K562 (cell line): Measurements from ENCODE around the gene NKAPL. TPM values are rescaled to one million over a fixed set of nuclear protein-coding genes. Genes with fewer than 3 reads are reported as not detected.

ENCODE experiments used
- CBX1 ChIP-seq: sonication (generic); IDR thresholded peaks from 2 replicates; pipeline ENCODE4 v1.6.1; 2016; ENCODE audit warnings: antibody characterized with exemption, low read depth, mild to moderate bottlenecking
- JUND ChIP-seq, 2 experiments: IDR thresholded peaks; 2 replicates in 1 of 2; 3 replicates in 1 of 2; pipeline ENCODE4 v1.6.1; 2011; ENCODE audit warnings: borderline replicate concordance in 2 of 2, low read depth in 2 of 2, low read length in 2 of 2, improper control_type of control experiment in 1 of 2, missing biosample characterization in 1 of 2, missing genetic modification characterization in 1 of 2, missing genetic modification reagents in 1 of 2
- KLF13 ChIP-seq: fragments of 450-650 bp; IDR thresholded peaks from 2 replicates; pipeline ENCODE4 v1.6.1; 2016; ENCODE audit warnings: missing genetic modification characterization, low read depth, mild to moderate bottlenecking, missing compliant biosample characterization, moderate library complexity, borderline replicate concordance
- MYNN ChIP-seq, 2 experiments: sonication (generic); formaldehyde crosslinking in 1 of 2; IDR thresholded peaks; 2 replicates each; pipeline versions ENCODE4 v1.5.0 to v1.6.1; 2016 to 2020; ENCODE audit warnings: antibody characterized with exemption in 1 of 2, missing genetic modification reagents in 1 of 2
- RFX5 ChIP-seq: IDR thresholded peaks from 2 replicates; pipeline ENCODE4 v1.6.1; 2011; ENCODE audit warnings: low read depth, mild to moderate bottlenecking, improper control_type of control experiment, low read length
- ZFP1 ChIP-seq: fragments of 450-650 bp; formaldehyde crosslinking; IDR thresholded peaks from 2 replicates; pipeline ENCODE4 v1.4.0; 2020; ENCODE audit warnings: mild to moderate bottlenecking, mixed read lengths
- ZNF224 ChIP-seq: sonication (generic); formaldehyde crosslinking; IDR thresholded peaks from 2 replicates; pipeline ENCODE4 v1.8.0; 2022; ENCODE audit warnings: mild to moderate bottlenecking, missing genetic modification reagents
- ZNF311 ChIP-seq: fragments of 250-450 bp; sonication (Bioruptor Pico); IDR thresholded peaks from 2 replicates; pipeline ENCODE4 v1.4.0; 2020; ENCODE audit warnings: mild to moderate bottlenecking, moderate library complexity
- polyA plus RNA-seq, 8 experiments: library from polyadenylated mRNA; depleted of rRNA in 4 of 8; stranded (reverse) in 5 of 8; unstranded in 3 of 8; fragments of >200 nt; fragmentation: Nextera tagmentation in 2 of 8; fragmentation: Illumina TruSeq in 1 of 8; extraction: Ambion mirVana in 2 of 8; extraction: Trizol in 1 of 8; gene quantifications; 2 replicates each; pipeline versions ENCODE4 v1.2.1 to v1.2.3, GENCODE V29; 2011 to 2014; ENCODE audit warnings: inconsistent platforms in 1 of 8, missing spikeins in 1 of 8
- total RNA-seq, 7 experiments: library from RNA; depleted of rRNA in 6 of 7; stranded (reverse); fragments of >200 nt in 6 of 7; fragmentation: Illumina TruSeq in 2 of 7; extraction: Trizol in 2 of 7; gene quantifications; 2 replicates each; pipeline versions ENCODE4 v1.2.1 to v1.2.3, GENCODE V29; 2011 to 2021; ENCODE audit warnings: low replicate concordance in 1 of 7
- TF ChIP-seq, protein P1 (sequence below): fragments of 450-650 bp; IDR thresholded peaks from one replicate; pipeline ENCODE4 v1.6.1; 2018; ENCODE audit warnings: mild to moderate bottlenecking, moderate library complexity; ENCODE audit not compliant: partially characterized antibody
- TF ChIP-seq, protein P2 (sequence below): fragments of 450-650 bp; IDR thresholded peaks from 2 replicates; pipeline ENCODE4 v1.6.1; 2018; ENCODE audit warnings: mild to moderate bottlenecking, low read depth; ENCODE audit not compliant: partially characterized antibody
- TF ChIP-seq, protein P3 (sequence below), 2 experiments: fragments of 450-650 bp in 1 of 2; IDR thresholded peaks; 2 replicates each; pipeline ENCODE4 v1.6.1; 2011 to 2017; ENCODE audit warnings: low read depth in 2 of 2, antibody characterized with exemption in 1 of 2, borderline replicate concordance in 1 of 2, low read length in 1 of 2, mild to moderate bottlenecking in 1 of 2, mixed read lengths in 1 of 2; ENCODE audit not compliant: control insufficient read depth in 1 of 2
- TF ChIP-seq, protein P4 (sequence below): sonication (generic); formaldehyde crosslinking; IDR thresholded peaks from 2 replicates; pipeline ENCODE4 v1.8.1; 2022; ENCODE audit warnings: missing genetic modification reagents
- TF ChIP-seq, protein P5 (sequence below): sonication (generic); formaldehyde crosslinking; IDR thresholded peaks from 2 replicates; pipeline ENCODE4 v1.8.0; 2022; ENCODE audit warnings: mild to moderate bottlenecking, low read depth, missing genetic modification reagents
- TF ChIP-seq, protein P6 (sequence below): sonication (generic); formaldehyde crosslinking; IDR thresholded peaks from 2 replicates; pipeline ENCODE4 v1.8.0; 2022; ENCODE audit warnings: mild to moderate bottlenecking, missing genetic modification reagents

NKAPL gene
- total and polyA plus RNA-seq, 9 of the 15 experiments (the other 6 are each of a cell fraction or from before 2014, with no cell fraction given) = not detected

DNA sequence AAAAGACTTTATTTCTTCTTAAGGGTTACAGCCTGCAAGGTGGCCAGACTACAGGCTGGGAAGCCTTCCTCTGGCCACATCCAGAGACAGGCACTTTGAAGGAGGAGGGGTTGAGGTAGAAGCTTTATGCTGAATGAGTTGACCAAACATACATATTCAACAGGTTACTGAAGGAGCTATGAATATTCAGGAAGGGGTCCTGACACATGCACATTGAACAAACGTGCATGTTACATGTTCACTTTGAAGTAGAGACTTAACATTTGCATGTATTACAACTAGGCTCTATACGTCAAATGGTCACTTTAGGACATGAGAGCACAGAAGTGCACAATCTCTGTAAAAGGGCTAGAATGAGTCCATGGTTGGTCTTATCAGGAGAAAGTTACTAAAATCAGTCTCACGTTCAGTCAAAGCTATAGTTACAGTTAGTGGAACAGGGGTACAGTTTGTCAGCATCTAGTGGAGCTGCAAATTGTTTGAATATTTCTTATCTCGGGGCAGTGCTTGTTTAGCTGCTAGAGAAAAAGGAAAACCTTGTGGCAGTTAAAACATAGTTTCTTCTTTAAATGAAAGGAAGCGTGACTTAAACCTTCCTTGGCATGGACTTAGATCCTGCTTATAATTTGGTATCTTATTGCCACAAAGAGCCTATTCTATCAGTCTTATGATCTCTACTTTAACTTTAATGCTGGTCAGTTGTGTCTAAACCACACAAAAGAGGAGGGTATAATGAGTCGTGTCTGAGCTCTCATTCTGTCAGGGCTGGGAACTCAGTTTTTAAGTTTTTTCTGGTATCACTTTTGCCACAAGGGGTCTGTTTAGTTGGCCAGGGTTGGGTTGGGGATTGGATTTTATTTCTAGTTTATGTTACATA, 38.6 kb upstream of the NKAPL start (continued):
- TF ChIP-seq, protein P1, sequence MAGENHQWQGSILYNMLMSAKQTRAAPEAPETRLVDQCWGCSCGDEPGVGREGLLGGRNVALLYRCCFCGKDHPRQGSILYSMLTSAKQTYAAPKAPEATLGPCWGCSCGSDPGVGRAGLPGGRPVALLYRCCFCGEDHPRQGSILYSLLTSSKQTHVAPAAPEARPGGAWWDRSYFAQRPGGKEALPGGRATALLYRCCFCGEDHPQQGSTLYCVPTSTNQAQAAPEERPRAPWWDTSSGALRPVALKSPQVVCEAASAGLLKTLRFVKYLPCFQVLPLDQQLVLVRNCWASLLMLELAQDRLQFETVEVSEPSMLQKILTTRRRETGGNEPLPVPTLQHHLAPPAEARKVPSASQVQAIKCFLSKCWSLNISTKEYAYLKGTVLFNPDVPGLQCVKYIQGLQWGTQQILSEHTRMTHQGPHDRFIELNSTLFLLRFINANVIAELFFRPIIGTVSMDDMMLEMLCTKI = no peak
- TF ChIP-seq, protein P2, sequence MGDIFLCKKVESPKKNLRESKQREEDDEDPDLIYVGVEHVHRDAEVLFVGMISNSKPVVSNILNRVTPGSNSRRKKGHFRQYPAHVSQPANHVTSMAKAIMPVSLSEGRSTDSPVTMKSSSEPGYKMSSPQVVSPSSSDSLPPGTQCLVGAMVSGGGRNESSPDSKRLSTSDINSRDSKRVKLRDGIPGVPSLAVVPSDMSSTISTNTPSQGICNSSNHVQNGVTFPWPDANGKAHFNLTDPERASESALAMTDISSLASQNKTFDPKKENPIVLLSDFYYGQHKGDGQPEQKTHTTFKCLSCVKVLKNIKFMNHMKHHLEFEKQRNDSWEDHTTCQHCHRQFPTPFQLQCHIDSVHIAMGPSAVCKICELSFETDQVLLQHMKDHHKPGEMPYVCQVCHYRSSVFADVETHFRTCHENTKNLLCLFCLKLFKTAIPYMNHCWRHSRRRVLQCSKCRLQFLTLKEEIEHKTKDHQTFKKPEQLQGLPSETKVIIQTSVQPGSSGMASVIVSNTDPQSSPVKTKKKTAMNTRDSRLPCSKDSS = no peak
- TF ChIP-seq MYNN (IDR thresholded peaks at IDR 0.05) = no peak
- no peak for TF ChIP-seq MYNN (CRISPR knock-in tag; IDR thresholded peaks at IDR 0.05)
- TF ChIP-seq, protein P3, sequence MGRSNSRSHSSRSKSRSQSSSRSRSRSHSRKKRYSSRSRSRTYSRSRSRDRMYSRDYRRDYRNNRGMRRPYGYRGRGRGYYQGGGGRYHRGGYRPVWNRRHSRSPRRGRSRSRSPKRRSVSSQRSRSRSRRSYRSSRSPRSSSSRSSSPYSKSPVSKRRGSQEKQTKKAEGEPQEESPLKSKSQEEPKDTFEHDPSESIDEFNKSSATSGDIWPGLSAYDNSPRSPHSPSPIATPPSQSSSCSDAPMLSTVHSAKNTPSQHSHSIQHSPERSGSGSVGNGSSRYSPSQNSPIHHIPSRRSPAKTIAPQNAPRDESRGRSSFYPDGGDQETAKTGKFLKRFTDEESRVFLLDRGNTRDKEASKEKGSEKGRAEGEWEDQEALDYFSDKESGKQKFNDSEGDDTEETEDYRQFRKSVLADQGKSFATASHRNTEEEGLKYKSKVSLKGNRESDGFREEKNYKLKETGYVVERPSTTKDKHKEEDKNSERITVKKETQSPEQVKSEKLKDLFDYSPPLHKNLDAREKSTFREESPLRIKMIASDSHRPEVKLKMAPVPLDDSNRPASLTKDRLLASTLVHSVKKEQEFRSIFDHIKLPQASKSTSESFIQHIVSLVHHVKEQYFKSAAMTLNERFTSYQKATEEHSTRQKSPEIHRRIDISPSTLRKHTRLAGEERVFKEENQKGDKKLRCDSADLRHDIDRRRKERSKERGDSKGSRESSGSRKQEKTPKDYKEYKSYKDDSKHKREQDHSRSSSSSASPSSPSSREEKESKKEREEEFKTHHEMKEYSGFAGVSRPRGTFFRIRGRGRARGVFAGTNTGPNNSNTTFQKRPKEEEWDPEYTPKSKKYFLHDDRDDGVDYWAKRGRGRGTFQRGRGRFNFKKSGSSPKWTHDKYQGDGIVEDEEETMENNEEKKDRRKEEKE (IDR thresholded peaks at IDR 0.05; ENCODE audit: borderline replicate concordance in 1 of 2, control insufficient read depth in 1 of 2, low read depth in 2 of 2, low read length in 1 of 2) = peak in 1 of 2 experiments; percentile 98; a peak in 2 of 4 replicates
- no peak for TF ChIP-seq ZNF224 (CRISPR knock-in tag)
- TF ChIP-seq, protein P4, sequence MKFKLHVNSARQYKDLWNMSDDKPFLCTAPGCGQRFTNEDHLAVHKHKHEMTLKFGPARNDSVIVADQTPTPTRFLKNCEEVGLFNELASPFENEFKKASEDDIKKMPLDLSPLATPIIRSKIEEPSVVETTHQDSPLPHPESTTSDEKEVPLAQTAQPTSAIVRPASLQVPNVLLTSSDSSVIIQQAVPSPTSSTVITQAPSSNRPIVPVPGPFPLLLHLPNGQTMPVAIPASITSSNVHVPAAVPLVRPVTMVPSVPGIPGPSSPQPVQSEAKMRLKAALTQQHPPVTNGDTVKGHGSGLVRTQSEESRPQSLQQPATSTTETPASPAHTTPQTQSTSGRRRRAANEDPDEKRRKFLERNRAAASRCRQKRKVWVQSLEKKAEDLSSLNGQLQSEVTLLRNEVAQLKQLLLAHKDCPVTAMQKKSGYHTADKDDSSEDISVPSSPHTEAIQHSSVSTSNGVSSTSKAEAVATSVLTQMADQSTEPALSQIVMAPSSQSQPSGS = no peak
- TF ChIP-seq KLF13 (tag) = no peak
- 0 out of 2 replicates have a peak, but pooled peaks have one; percentile 3 for TF ChIP-seq JUND (IDR thresholded peaks at IDR 0.05; ENCODE audit: borderline replicate concordance, low read depth, low read length)
- no peak for TF ChIP-seq JUND (tag; IDR thresholded peaks at IDR 0.05; ENCODE audit: borderline replicate concordance, low read depth, low read length)
- no peak for TF ChIP-seq RFX5
- TF ChIP-seq, protein P5, sequence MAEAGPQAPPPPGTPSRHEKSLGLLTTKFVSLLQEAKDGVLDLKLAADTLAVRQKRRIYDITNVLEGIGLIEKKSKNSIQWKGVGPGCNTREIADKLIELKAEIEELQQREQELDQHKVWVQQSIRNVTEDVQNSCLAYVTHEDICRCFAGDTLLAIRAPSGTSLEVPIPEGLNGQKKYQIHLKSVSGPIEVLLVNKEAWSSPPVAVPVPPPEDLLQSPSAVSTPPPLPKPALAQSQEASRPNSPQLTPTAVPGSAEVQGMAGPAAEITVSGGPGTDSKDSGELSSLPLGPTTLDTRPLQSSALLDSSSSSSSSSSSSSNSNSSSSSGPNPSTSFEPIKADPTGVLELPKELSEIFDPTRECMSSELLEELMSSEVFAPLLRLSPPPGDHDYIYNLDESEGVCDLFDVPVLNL (CRISPR knock-in tag) = no peak
- peak; percentile 62; the same call in 1 of the 2 replicates for TF ChIP-seq ZNF311 (CRISPR knock-in tag)
- TF ChIP-seq CBX1 = peak; percentile 77
- TF ChIP-seq, protein P6, sequence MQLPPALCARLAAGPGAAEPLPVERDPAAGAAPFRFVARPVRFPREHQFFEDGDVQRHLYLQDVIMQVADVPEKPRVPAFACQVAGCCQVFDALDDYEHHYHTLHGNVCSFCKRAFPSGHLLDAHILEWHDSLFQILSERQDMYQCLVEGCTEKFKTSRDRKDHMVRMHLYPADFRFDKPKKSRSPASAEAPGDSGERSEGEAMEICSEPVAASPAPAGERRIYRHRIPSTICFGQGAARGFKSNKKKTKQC (CRISPR knock-in tag) = no peak
- no peak for TF ChIP-seq ZFP1
